DOHH2 (cell line): Measurements from ENCODE around the gene CYFIP2.

Experiments used
- H3F3A ChIP-seq: fragments of 200-600 bp; sonication (generic), shearing (Covaris generic); 2 replicates; pipeline ENCODE4 v1.6.0; 2016; ENCODE audit warnings: antibody characterized with exemption, mild to moderate bottlenecking; ENCODE audit not compliant: control insufficient read depth, insufficient read depth
- H3K27ac ChIP-seq: fragments of 200-600 bp; sonication (generic); 2 replicates; pipeline ENCODE4 v1.5.1; 2014; ENCODE audit warnings: low read depth, mild to moderate bottlenecking, low read length, moderate library complexity
- H3K27me3 ChIP-seq: fragments of 200-600 bp; sonication (generic); 2 replicates; pipeline ENCODE4 v1.6.1; 2014; ENCODE audit warnings: mild to moderate bottlenecking, low read length, mixed read lengths; ENCODE audit not compliant: control insufficient read depth
- H3K36me3 ChIP-seq: fragments of 200-600 bp; sonication (generic); 2 replicates; pipeline ENCODE4 v1.6.1; 2014; ENCODE audit warnings: mild to moderate bottlenecking, low read length, moderate library complexity, mixed read lengths; ENCODE audit not compliant: control insufficient read depth
- H3K4me1 ChIP-seq: fragments of 200-600 bp; sonication (generic); 2 replicates; pipeline ENCODE4 v1.6.1; 2014; ENCODE audit warnings: mild to moderate bottlenecking, low read length, mixed read lengths; ENCODE audit not compliant: control insufficient read depth
- H3K4me2 ChIP-seq: fragments of 200-600 bp; sonication (generic); 2 replicates; pipeline ENCODE4 v1.6.0; 2014; ENCODE audit warnings: mild to moderate bottlenecking, low read length, moderate library complexity
- H3K4me3 ChIP-seq: fragments of 200-600 bp; sonication (generic); 2 replicates; pipeline ENCODE4 v1.5.1; 2014; ENCODE audit warnings: mild to moderate bottlenecking, low read length, mixed read lengths
- H3K79me2 ChIP-seq: fragments of 200-600 bp; sonication (generic); 2 replicates; pipeline ENCODE4 v1.6.1; 2014; ENCODE audit warnings: mild to moderate bottlenecking, low read length, mixed read lengths; ENCODE audit not compliant: control insufficient read depth
- H3K9me2 ChIP-seq: fragments of 200-600 bp; sonication (generic); replicated peaks from 2 replicates; pipeline ENCODE4 v1.6.1; 2014; ENCODE audit warnings: mild to moderate bottlenecking, low read length, mixed read lengths; ENCODE audit not compliant: control insufficient read depth
- H3K9me3 ChIP-seq: fragments of 200-600 bp; sonication (generic); 2 replicates; pipeline ENCODE4 v1.6.1; 2014; ENCODE audit warnings: antibody characterized with exemption, low read length, mixed read lengths; ENCODE audit not compliant: control insufficient read depth, insufficient read depth
- H4K20me1 ChIP-seq: fragments of 200-600 bp; sonication (generic); 2 replicates; pipeline ENCODE4 v1.6.0; 2014; ENCODE audit warnings: low read depth, mild to moderate bottlenecking, antibody characterized with exemption, low read length, moderate library complexity; ENCODE audit not compliant: control insufficient read depth, insufficient read depth
- CTCF ChIP-seq: fragments of 200-600 bp; sonication (generic); IDR thresholded peaks from one replicate; pipeline ENCODE4 v1.5.1; 2014; ENCODE audit warnings: antibody characterized with exemption, mild to moderate bottlenecking, low read depth, low read length; ENCODE audit not compliant: poor library complexity, severe bottlenecking
- EZH2phosphoT487 ChIP-seq: fragments of 200-600 bp; sonication (generic); IDR thresholded peaks from 2 replicates; pipeline ENCODE4 v1.6.1; 2017; ENCODE audit warnings: borderline replicate concordance, mild to moderate bottlenecking, antibody characterized with exemption, low read length, moderate library complexity, mixed read lengths

CYFIP2 gene

GRCh38 chr5:157283434-157283833 is 17.5 kb downstream of the CYFIP2 start:
- Histone ChIP-seq H3K4me1 (peaks cover 53% of the 10 kb centered on the region), H3K27ac (peak overlapping the region; percentile 47), H3F3A (peaks cover 13% of the 10 kb centered on the region), H4K20me1 (0 out of 2 replicates have a peak, but pooled peaks cover 3% of the 10 kb centered on the region), H3K27me3 (no peaks in the 10 kb centered on the region), H3K79me2 (peaks cover 82% of the 10 kb centered on the region), H3K9me3 (no peaks in the 10 kb centered on the region), H3K4me2 (peak overlapping the region; percentile 49), H3K4me3 (peak overlapping the region; percentile 6), H3K9me2 (no peaks in the 10 kb centered on the region), H3K36me3 (peaks cover 48% of the 10 kb centered on the region)
- TF ChIP-seq CTCF = no peak
- no peak for TF ChIP-seq EZH2phosphoT487

GRCh38 chr5:157284458-157285212 is 18.7 kb downstream of the CYFIP2 start:
- no peaks in the 10 kb centered on the region for H3K27me3 ChIP-seq
- no peaks in the 10 kb centered on the region for H3K9me2 ChIP-seq
- H3K4me1 ChIP-seq = peaks cover 44% of the 10 kb centered on the region
- no peak overlapping the region for H3K4me3 ChIP-seq
- no peaks in the 10 kb centered on the region for H3K9me3 ChIP-seq
- H4K20me1 ChIP-seq = 0 out of 2 replicates have a peak, but pooled peaks cover 3% of the 10 kb centered on the region
- peaks cover 70% of the 10 kb centered on the region for H3K79me2 ChIP-seq
- no peak overlapping the region for H3K4me2 ChIP-seq
- no peak overlapping the region for H3K27ac ChIP-seq
- peaks cover 51% of the 10 kb centered on the region for H3K36me3 ChIP-seq
- peaks cover 13% of the 10 kb centered on the region for H3F3A ChIP-seq
- TF ChIP-seq CTCF (no peak), EZH2phosphoT487 (no peak)

- Histone ChIP-seq H3K27ac (no peak overlapping the region), H4K20me1 (0 out of 2 replicates have a peak, but pooled peaks cover 3% of the 10 kb centered on the region), H3F3A (peaks cover 13% of the 10 kb centered on the region), H3K4me3 (no peak overlapping the region), H3K9me2 (no peaks in the 10 kb centered on the region), H3K4me2 (no peak overlapping the region), H3K4me1 (peaks cover 38% of the 10 kb centered on the region), H3K36me3 (peaks cover 59% of the 10 kb centered on the region), H3K79me2 (peaks cover 62% of the 10 kb centered on the region), H3K27me3 (no peaks in the 10 kb centered on the region), H3K9me3 (no peaks in the 10 kb centered on the region)
- TF ChIP-seq CTCF (no peak), EZH2phosphoT487 (no peak)
Measured at GRCh38 chr5:157285310-157286035, 19.6 kb downstream of the CYFIP2 start.
